Pancreas (tissue), 10 donors: ENCODE measurements around the gene CYP2J2. TPM values are rescaled to one million over a fixed set of nuclear protein-coding genes. Genes with fewer than 3 reads are reported as not detected.

Experiments used
- ATAC-seq, 4 donors: fragments of 200-7000 bp; cut with Tn5 transposase; one replicate each; pipeline versions ENCODE4 v1.8.0 to v1.9.1; 2020; ENCODE audit warnings: mild to moderate bottlenecking in 4 of 4, moderate library complexity in 4 of 4
- DNase-seq, 6 donors: peaks; one replicate each; pipeline ENCODE4 v3.0.0-alpha.2; 2020
- FAIRE-seq: peaks from 2 replicates; lab custom pipeline; 2012; peaks lifted over from hg19 to GRCh38; lab: Jason Lieb, UNC
- H3K27ac ChIP-seq, 4 donors: fragments of 200-600 bp; sonication (generic); 1 replicate in 3 of 4; 2 replicates in 1 of 4; pipeline versions ENCODE4 v1.5.0 to v1.8.0; 2020
- H3K27me3 ChIP-seq, 4 donors: fragments of 200-600 bp; one replicate each; pipeline ENCODE4 v1.8.0; 2021
- H3K36me3 ChIP-seq, 3 donors: fragments of 200-600 bp; sonication (generic) in 1 of 3; one replicate each; pipeline versions ENCODE4 v1.5.0 to v1.8.0; 2020 to 2021
- H3K4me1 ChIP-seq, 3 donors: fragments of 200-600 bp; one replicate each; pipeline ENCODE4 v1.8.0; 2021
- H3K4me3 ChIP-seq, 4 donors: fragments of 200-600 bp; sonication (generic) in 2 of 4; one replicate each; pipeline versions ENCODE4 v1.5.0 to v1.8.0; 2020 to 2021
- H3K9me3 ChIP-seq, 4 donors: fragments of 200-600 bp; one replicate each; pipeline ENCODE4 v1.8.0; 2021
- CTCF ChIP-seq, 4 donors: fragments of 200-600 bp; sonication (generic) in 3 of 4; IDR thresholded peaks; one replicate each; pipeline versions ENCODE4 v1.5.0 to v1.8.0; 2021; ENCODE audit warnings: antibody characterized with exemption in 4 of 4
- WGBS, 2 donors: extraction: QIAGEN DNeasy Blood & Tissue Kit; methylation state at CpG; one replicate each; pipeline ENCODE4 v1.1.7; 2013; 5-methylcytosine and 5-hydroxymethylcytosine counted together
- intact Hi-C, 3 donors: fragments of 100-400 bp; cut with DNase I; formaldehyde crosslinking; loops; one replicate each; pipeline versions ENCODE4 v1.11.1 to v1.14.2; 2022
- polyA plus RNA-seq, 2 donors: library from polyadenylated mRNA; stranded (reverse); fragments of 200-250 nt; gene quantifications; one replicate each; pipeline ENCODE4 v1.2.3, GENCODE V29; 2013
- total RNA-seq, 6 donors: library from RNA; stranded (reverse); fragmentation: NEBNext Ultra II Directional in 4 of 6; extraction: Animal tissue kit (Norgen Biotek cat#: 25700) in 4 of 6; gene quantifications; one replicate each; pipeline versions ENCODE4 v1.2.1 to v1.2.4, GENCODE V29; 2021 to 2023
- donor health status: healthy with polysubstance abuse.
- donor health status: DM: no; HTN: no; CAD: no; lungs with moderate emphysema.
- donor health status: DM: no; HTN: no; CAD: no.
- donor health status: control.
- donor health status: control.
- donor health status: Bipolar disorder and iron deficiency.
- donor health status: DM: yes; HTN: yes; CAD: no.
- donor health status: DM: no; HTN: no; CAD: no.
- donor health status: DM: no; HTN: no; CAD: no.
- donor health status: DM: yes; HTN: yes; CAD: no.

The CYP2J2 gene
- total and polyA plus RNA-seq, 8 donors, result 0.28 to 4.8 (median 1.7) TPM

DNA sequence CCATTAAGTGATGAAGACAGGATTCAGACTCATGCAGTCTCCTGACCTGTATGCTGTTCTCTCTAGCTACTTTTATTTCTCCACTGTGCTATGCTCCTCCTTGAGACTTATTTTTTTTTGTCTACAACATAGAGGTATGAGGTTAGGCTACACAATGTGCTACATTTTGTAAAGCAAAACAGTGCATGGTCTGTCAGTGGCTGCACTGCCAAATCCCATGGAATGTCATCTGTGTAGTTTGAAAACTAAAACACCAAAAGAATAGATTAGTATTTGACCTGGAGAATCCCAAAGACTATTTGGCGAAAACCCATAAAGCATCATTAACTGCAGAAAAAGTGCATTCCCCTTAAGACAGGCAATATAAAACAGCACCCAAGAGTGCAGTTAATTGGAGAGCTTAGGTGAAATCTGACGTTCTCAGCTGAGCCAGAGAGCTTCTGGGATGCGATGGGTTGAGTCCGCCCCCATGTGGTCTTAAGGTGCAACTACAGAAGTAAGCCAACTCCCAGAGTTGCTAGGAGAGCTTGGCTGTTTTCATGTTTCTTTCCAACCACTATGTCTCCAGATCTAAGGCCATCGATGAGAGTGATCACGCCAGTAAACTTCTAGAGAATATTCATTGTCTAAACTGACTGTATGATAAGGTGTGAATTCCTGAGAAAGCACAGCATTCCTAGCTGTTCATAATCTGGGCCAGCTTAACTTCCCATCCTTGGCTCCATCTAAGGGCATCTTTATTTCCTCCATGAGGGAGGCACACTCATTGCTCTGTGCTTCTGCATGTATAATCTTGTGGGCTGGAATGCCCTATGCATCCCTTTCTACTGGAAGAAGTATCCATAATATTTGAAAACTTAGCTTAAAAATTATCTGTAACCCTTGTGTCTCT, 20.7 kb upstream of the CYP2J2 start:
- intact Hi-C loops, result loop anchor here (5.0 to 10.0 kb wide), 3 partner anchors 52 to 70 kb away; no protein-coding TSS in a partner anchor
- H3K36me3 ChIP-seq, result no peaks in the 10 kb centered on the region
- FAIRE-seq (peak; percentile 72), DNase-seq (peak in 3 of 6 donors; percentile 31 to 71 (median 35)), ATAC-seq (peak; percentile 89 to 99 (median 97))
- no peaks in the 10 kb centered on the region for H3K9me3 ChIP-seq
- 1 to 2% methylated on average over 6 of the region's 6 CpGs for WGBS, 2 donors
- peak; percentile 72 to 89 (median 86) for TF ChIP-seq CTCF (IDR thresholded peaks at IDR 0.05)
- H3K4me1 ChIP-seq, result peaks cover 0 to 6% (median 0%) of the 10 kb centered on the region in 3 donors
- H3K27me3 ChIP-seq, result no peaks in the 10 kb centered on the region
- no peak overlapping the region for H3K4me3 ChIP-seq
- H3K27ac ChIP-seq, result no peak overlapping the region

- Histone ChIP-seq H3K27me3 (no peaks in the 10 kb centered on the region), H3K27ac (no peak overlapping the region), H3K4me3 (no peak overlapping the region), H3K4me1 (no peaks in the 10 kb centered on the region), H3K9me3 (no peaks in the 10 kb centered on the region), H3K36me3 (no peaks in the 10 kb centered on the region)
- FAIRE-seq (no peak), DNase-seq (no peak), ATAC-seq (no peak)
- TF ChIP-seq CTCF (IDR thresholded peaks at IDR 0.05), result no peak
- intact Hi-C loops, result loop anchor here (5.0 to 10.0 kb wide), 3 partner anchors 51 to 68 kb away; no protein-coding TSS in a partner anchor
- 15 to 39% methylated on average over 1 of the region's 1 CpG for WGBS, 2 donors
Measured at GRCh38 chr1:59945790-59946189, 19.2 kb upstream of the CYP2J2 start.

GRCh38 chr1:59939393-59939792, 12.8 kb upstream of the CYP2J2 start:
- Histone ChIP-seq H3K4me1 (no peaks in the 10 kb centered on the region), H3K9me3 (no peaks in the 10 kb centered on the region), H3K27me3 (no peaks in the 10 kb centered on the region), H3K27ac (no peak overlapping the region), H3K36me3 (no peaks in the 10 kb centered on the region), H3K4me3 (no peak overlapping the region)
- no peak for TF ChIP-seq CTCF (IDR thresholded peaks at IDR 0.05)
- WGBS, 2 donors, result 75 to 90% methylated on average over 4 of the region's 4 CpGs
- intact Hi-C loops, result no loop called here
- FAIRE-seq (no peak), DNase-seq (no peak), ATAC-seq (no peak)

- FAIRE-seq (no peak), ATAC-seq (no peak)
Measured at GRCh38 chr1:59937636-59938210, 11.2 kb upstream of the CYP2J2 start.

More at GRCh38 chr1:59937636-59938210, 11.2 kb upstream of the CYP2J2 start:
- Histone ChIP-seq H3K9me3 (no peaks in the 10 kb centered on the region), H3K27me3 (no peaks in the 10 kb centered on the region), H3K36me3 (no peaks in the 10 kb centered on the region), H3K27ac (no peak overlapping the region), H3K4me1 (no peaks in the 10 kb centered on the region), H3K4me3 (no peak overlapping the region)
- no peak for TF ChIP-seq CTCF (IDR thresholded peaks at IDR 0.05)
- DNase-seq, result no peak
- intact Hi-C loops, result no loop called here
- WGBS, 2 donors, result 78 to 85% methylated on average over 3 of the region's 3 CpGs
